Measurements from ENCODE around the gene GALNT10.

Gene GALNT10

GRCh38 chr5:154459015-154459414 is 268.5 kb downstream of the GALNT10 start:
- no peak for DNase-seq (ENCODE audit: low read depth in 1 of 2, low spot score in 1 of 2)
- H3K27me3 ChIP-seq (ENCODE audit: insufficient read depth, poor library complexity, severe bottlenecking), result no peaks in the 10 kb centered on the region
- no peak for TF ChIP-seq CTCF (IDR thresholded peaks at IDR 0.05; ENCODE audit: insufficient read depth, low read length)
- no peak for TF ChIP-seq GABPA (IDR thresholded peaks at IDR 0.05; ENCODE audit: low read depth)
- no peak for TF ChIP-seq SPI1 (IDR thresholded peaks at IDR 0.05; ENCODE audit: borderline replicate concordance, low read depth)
- no peak for TF ChIP-seq REST (IDR thresholded peaks at IDR 0.05; ENCODE audit: insufficient replicate concordance, low read depth)
- TF ChIP-seq POLR2AphosphoS5 (IDR thresholded peaks at IDR 0.05; ENCODE audit: low read depth), result no peak
- no peak overlapping the region for H3K4me3 ChIP-seq (replicated peaks; ENCODE audit: insufficient read depth, low read length)
- H3K27ac ChIP-seq (replicated peaks), result no peak overlapping the region

- H3K27me3 ChIP-seq (ENCODE audit: insufficient read depth, poor library complexity, severe bottlenecking), result no peaks in the 10 kb centered on the region
- no peak for TF ChIP-seq CTCF (IDR thresholded peaks at IDR 0.05; ENCODE audit: insufficient read depth, low read length)
- no peak for TF ChIP-seq POLR2AphosphoS5 (IDR thresholded peaks at IDR 0.05; ENCODE audit: low read depth)
- TF ChIP-seq GABPA (IDR thresholded peaks at IDR 0.05; ENCODE audit: low read depth), result no peak
- TF ChIP-seq SPI1 (IDR thresholded peaks at IDR 0.05; ENCODE audit: borderline replicate concordance, low read depth), result no peak
- TF ChIP-seq REST (IDR thresholded peaks at IDR 0.05; ENCODE audit: insufficient replicate concordance, low read depth), result no peak
- H3K4me3 ChIP-seq (replicated peaks; ENCODE audit: insufficient read depth, low read length), result no peak overlapping the region
- DNase-seq (ENCODE audit: low read depth in 1 of 2, low spot score in 1 of 2), result no peak
- H3K27ac ChIP-seq (replicated peaks), result no peak overlapping the region
Observed at GRCh38 chr5:154460172-154460571, 269.6 kb downstream of the GALNT10 start.

GRCh38 chr5:154461531-154461930 is 271.0 kb downstream of the GALNT10 start:
- DNase-seq (ENCODE audit: low read depth in 1 of 2, low spot score in 1 of 2), result no peak
- Histone ChIP-seq H3K27me3 (ENCODE audit: insufficient read depth, poor library complexity, severe bottlenecking) (no peaks in the 10 kb centered on the region), H3K4me3 (replicated peaks; ENCODE audit: insufficient read depth, low read length) (no peak overlapping the region), H3K27ac (replicated peaks) (no peak overlapping the region)
- TF ChIP-seq POLR2AphosphoS5 (IDR thresholded peaks at IDR 0.05; ENCODE audit: low read depth) (no peak), SPI1 (IDR thresholded peaks at IDR 0.05; ENCODE audit: borderline replicate concordance, low read depth) (no peak), CTCF (IDR thresholded peaks at IDR 0.05; ENCODE audit: insufficient read depth, low read length) (no peak), GABPA (IDR thresholded peaks at IDR 0.05; ENCODE audit: low read depth) (no peak), REST (IDR thresholded peaks at IDR 0.05; ENCODE audit: insufficient replicate concordance, low read depth) (no peak)

Data from HL-60 (cell line).